AG09319 (cell line): ENCODE data around the gene BCR.

Source experiments
- DNase-seq: peaks from one replicate; pipeline ENCODE4 v3.0.0-alpha.2; 2010; ENCODE audit warnings: low read depth; ENCODE audit errors: extremely low read depth
- CTCF ChIP-seq: IDR thresholded peaks from 2 replicates; pipeline ENCODE4 v1.5.1; 2011; ENCODE audit warnings: low read depth, mild to moderate bottlenecking, inconsistent platforms, low read length, moderate library complexity

The BCR gene

GRCh38 chr22:23257889-23258825 is 77.8 kb downstream of the BCR start:
- TF ChIP-seq CTCF: no peak
- DNase-seq: no peak

- DNase-seq: no peak
- no peak for TF ChIP-seq CTCF
These were observed 78.5 kb downstream of the BCR start for GRCh38 chr22:23258826-23259170.

- no peak for DNase-seq
- no peak for TF ChIP-seq CTCF
These were observed 79.8 kb downstream of the BCR start for GRCh38 chr22:23259916-23260644.

- no peak for TF ChIP-seq CTCF
- DNase-seq: no peak
These were observed 80.6 kb downstream of the BCR start for GRCh38 chr22:23260645-23261581.

GRCh38 chr22:23261900-23262450 is 81.7 kb downstream of the BCR start:
- no peak for DNase-seq
- no peak for TF ChIP-seq CTCF

- TF ChIP-seq CTCF: no peak
- no peak for DNase-seq
These were observed 82.4 kb downstream of the BCR start for GRCh38 chr22:23262518-23263332.
